Chondrocyte (in vitro differentiated cells): Measurements from ENCODE around the gene SLC7A8. TPM values are rescaled to one million over a fixed set of nuclear protein-coding genes. Genes with fewer than 3 reads are reported as not detected.

ENCODE experiments used
- DNase-seq: peaks from one replicate; pipeline ENCODE4 v3.0.0; 2021; ENCODE audit warnings: mixed read lengths, low spot score
- H3K27ac Mint-ChIP-seq: one replicate; pipeline ENCODE4 v1.8.0; 2021; ENCODE audit warnings: mild to moderate bottlenecking, moderate library complexity, mixed read lengths; ENCODE audit not compliant: unreplicated experiment
- H3K27me3 Mint-ChIP-seq: 2 replicates; pipeline ENCODE4 v1.8.0; 2021; ENCODE audit warnings: low read depth, mixed read lengths
- H3K36me3 Mint-ChIP-seq: 2 replicates; pipeline ENCODE4 v1.8.0; 2021; ENCODE audit warnings: low read depth, mixed read lengths
- H3K4me1 Mint-ChIP-seq: 2 replicates; pipeline ENCODE4 v1.8.0; 2021; ENCODE audit warnings: low read depth, mild to moderate bottlenecking, mixed read lengths
- H3K4me3 Mint-ChIP-seq: one replicate; pipeline ENCODE4 v1.8.0; 2021; ENCODE audit warnings: mild to moderate bottlenecking, moderate library complexity, mixed read lengths; ENCODE audit not compliant: unreplicated experiment
- H3K9me3 Mint-ChIP-seq: 2 replicates; pipeline ENCODE4 v1.8.0; 2021; ENCODE audit warnings: low read depth, mixed read lengths
- CTCF ChIP-seq: fragments of 200-600 bp; sonication (generic); IDR thresholded peaks from 2 replicates; pipeline ENCODE4 v1.5.0; 2021; ENCODE audit warnings: antibody characterized with exemption, mild to moderate bottlenecking, moderate library complexity
- total RNA-seq: library from RNA; stranded (reverse); gene quantifications from 3 replicates; pipeline ENCODE4 v1.2.1, GENCODE V29; 2021

The SLC7A8 gene
- total RNA-seq, 1 donor from 2014 or later: 0.45 TPM

GRCh38 chr14:23158779-23159178 lies 24.7 kb downstream of the SLC7A8 start:
- no peaks in the 10 kb centered on the region for H3K9me3 Mint-ChIP-seq
- no peak for DNase-seq
- no peak overlapping the region for H3K4me3 Mint-ChIP-seq
- H3K27ac Mint-ChIP-seq: no peak overlapping the region
- peaks cover 21% of the 10 kb centered on the region for H3K4me1 Mint-ChIP-seq
- TF ChIP-seq CTCF: no peak
- peaks cover 14% of the 10 kb centered on the region for H3K27me3 Mint-ChIP-seq
- no peaks in the 10 kb centered on the region for H3K36me3 Mint-ChIP-seq

GRCh38 chr14:23154964-23155587 lies 28.4 kb downstream of the SLC7A8 start:
- no peak for DNase-seq
- no peaks in the 10 kb centered on the region for H3K9me3 Mint-ChIP-seq
- H3K4me3 Mint-ChIP-seq: no peak overlapping the region
- peak overlapping the region; percentile 71 for H3K27ac Mint-ChIP-seq
- TF ChIP-seq CTCF: no peak
- no peaks in the 10 kb centered on the region for H3K36me3 Mint-ChIP-seq
- peaks cover 14% of the 10 kb centered on the region for H3K4me1 Mint-ChIP-seq
- peaks cover 15% of the 10 kb centered on the region for H3K27me3 Mint-ChIP-seq

GRCh38 chr14:23153851-23154796 lies 29.3 kb downstream of the SLC7A8 start:
- Mint-ChIP-seq H3K9me3 (peaks cover 2% of the 10 kb centered on the region), H3K4me1 (peaks cover 14% of the 10 kb centered on the region), H3K27me3 (peaks cover 14% of the 10 kb centered on the region), H3K36me3 (no peaks in the 10 kb centered on the region), H3K27ac (no peak overlapping the region), H3K4me3 (no peak overlapping the region)
- no peak for DNase-seq
- TF ChIP-seq CTCF: no peak

GRCh38 chr14:23151342-23151741 lies 32.1 kb downstream of the SLC7A8 start:
- no peak for TF ChIP-seq CTCF
- Mint-ChIP-seq H3K4me1 (peaks cover 14% of the 10 kb centered on the region), H3K36me3 (no peaks in the 10 kb centered on the region), H3K27me3 (peaks cover 6% of the 10 kb centered on the region), H3K27ac (no peak overlapping the region), H3K9me3 (peaks cover 6% of the 10 kb centered on the region), H3K4me3 (no peak overlapping the region)
- no peak for DNase-seq

- no peak for TF ChIP-seq CTCF
- H3K4me1 Mint-ChIP-seq: peaks cover 5% of the 10 kb centered on the region
- no peak overlapping the region for H3K27ac Mint-ChIP-seq
- DNase-seq: no peak
- no peak overlapping the region for H3K4me3 Mint-ChIP-seq
- H3K27me3 Mint-ChIP-seq: peaks cover 13% of the 10 kb centered on the region
- no peaks in the 10 kb centered on the region for H3K36me3 Mint-ChIP-seq
- peaks cover 6% of the 10 kb centered on the region for H3K9me3 Mint-ChIP-seq
These were observed 33.7 kb downstream of the SLC7A8 start for GRCh38 chr14:23149745-23150144.
